IMR-90 (cell line): ENCODE measurements around the gene CAMTA1. TPM values are rescaled to one million over a fixed set of nuclear protein-coding genes. Genes with fewer than 3 reads are reported as not detected.
A peak's percentile ranks its signal among the peaks of the same experiment; 100 is the strongest.

ENCODE experiments used
- ATAC-seq: fragments of 200-7000 bp; cut with Tn5 transposase; 2 replicates; pipeline ENCODE4 v1.9.1; 2020; ENCODE audit warnings: low read depth, mild to moderate bottlenecking, moderate library complexity
- BruUV-seq: library from RNA; stranded (reverse); fragments of 400-500 nt; replicated peaks from 2 replicates; lab custom pipeline; 2021; lab: Mats Ljungman, UMichigan
- CTCF ChIA-PET: fragments of 300-600 bp; formaldehyde crosslinking; extraction: SDS; loops from one replicate; lab custom pipeline; 2021; ENCODE audit warnings: antibody characterized with exemption; lab: Yijun Ruan, JAX
- POLR2A ChIA-PET: fragments of 300-600 bp; sonication (Branson Sonifier 250); formaldehyde crosslinking; loops from one replicate; lab custom pipeline; 2022; ENCODE audit warnings: antibody characterized with exemption; ENCODE audit not compliant: unreplicated experiment; lab: Charles Lee
- DNase-seq: peaks from one replicate; pipeline ENCODE4 v3.0.0; 2013
- H2AFZ ChIP-seq: replicated peaks from 2 replicates; pipeline ENCODE3; 2013; ENCODE audit warnings: low read length, mild to moderate bottlenecking; ENCODE audit not compliant: poor library complexity
- H2AK5ac ChIP-seq: 2 replicates; pipeline ENCODE4 v1.6.1; 2013; ENCODE audit warnings: low read depth, low read length, inconsistent platforms
- H2AK9ac ChIP-seq: replicated peaks from 2 replicates; pipeline ENCODE3; 2013; ENCODE audit warnings: mild to moderate bottlenecking, low read depth, low read length, moderate library complexity; ENCODE audit not compliant: poor library complexity
- H2BK120ac ChIP-seq: 2 replicates; pipeline ENCODE4 v1.6.1; 2013; ENCODE audit warnings: low read depth, low read length, inconsistent platforms
- H2BK15ac ChIP-seq: 3 replicates; pipeline ENCODE4 v1.6.1; 2013; ENCODE audit warnings: low read depth, low read length, inconsistent platforms
- H2BK20ac ChIP-seq: 2 replicates; pipeline ENCODE4 v1.6.1; 2013; ENCODE audit warnings: low read depth, mild to moderate bottlenecking, inconsistent platforms, low read length, moderate library complexity
- H2BK5ac ChIP-seq: 2 replicates; pipeline ENCODE4 v1.6.1; 2013; ENCODE audit warnings: mild to moderate bottlenecking, low read depth, low read length, inconsistent platforms; ENCODE audit not compliant: poor library complexity, severe bottlenecking
- H3K14ac ChIP-seq: replicated peaks from 2 replicates; pipeline ENCODE4 v1.6.1; 2013; ENCODE audit warnings: low read depth, low read length, inconsistent platforms
- H3K18ac ChIP-seq: 2 replicates; pipeline ENCODE4 v1.6.1; 2013; ENCODE audit warnings: low read depth, low read length, control low read depth
- H3K23ac ChIP-seq: 2 replicates; pipeline ENCODE4 v1.6.1; 2013; ENCODE audit warnings: low read depth, low read length, inconsistent platforms
- H3K27ac ChIP-seq: 2 replicates; pipeline ENCODE4 v1.5.1; 2013; ENCODE audit warnings: mild to moderate bottlenecking, control low read depth, low read length; ENCODE audit not compliant: insufficient read depth
- H3K27me3 ChIP-seq: 2 replicates; pipeline ENCODE4 v1.6.1; 2013; ENCODE audit warnings: low read length; ENCODE audit not compliant: control insufficient read depth, insufficient read depth
- H3K36me3 ChIP-seq: 2 replicates; pipeline ENCODE4 v1.6.1; 2013; ENCODE audit warnings: low read length, mixed read lengths; ENCODE audit not compliant: control insufficient read depth, insufficient read depth
- H3K4ac ChIP-seq: 2 replicates; pipeline ENCODE4 v1.6.1; 2013; ENCODE audit warnings: low read depth, low read length, inconsistent platforms
- H3K4me1 ChIP-seq: 2 replicates; pipeline ENCODE4 v1.6.1; 2013; ENCODE audit warnings: low read length, mixed read lengths; ENCODE audit not compliant: control insufficient read depth, insufficient read depth
- H3K4me2 ChIP-seq: 2 replicates; pipeline ENCODE4 v1.6.1; 2013; ENCODE audit warnings: low read depth, mild to moderate bottlenecking, control low read depth, low read length, moderate library complexity
- H3K4me3 ChIP-seq: 2 replicates; pipeline ENCODE4 v1.5.1; 2013; ENCODE audit warnings: low read depth, mild to moderate bottlenecking, control low read depth, low read length, moderate library complexity; ENCODE audit not compliant: insufficient read depth
- H3K56ac ChIP-seq: 2 replicates; pipeline ENCODE4 v1.6.1; 2013; ENCODE audit warnings: low read length, inconsistent platforms; ENCODE audit not compliant: insufficient read depth; ENCODE audit errors: extremely low read depth
- H3K79me1 ChIP-seq, 2 experiments: 2 replicates each; pipeline ENCODE4 v1.6.1; 2013; ENCODE audit warnings: low read length in 2 of 2, inconsistent platforms in 1 of 2, low read depth in 1 of 2
- H3K9ac ChIP-seq: 2 replicates; pipeline ENCODE4 v1.6.1; 2013; ENCODE audit warnings: low read depth, low read length, control low read depth
- H3K9me1 ChIP-seq: 2 replicates; pipeline ENCODE4 v1.6.1; 2013; ENCODE audit warnings: low read length, inconsistent platforms; ENCODE audit not compliant: insufficient read depth
- H3K9me3 ChIP-seq: 2 replicates; pipeline ENCODE4 v1.6.1; 2013; ENCODE audit warnings: low read length; ENCODE audit not compliant: control insufficient read depth, insufficient read depth
- H4K20me1 ChIP-seq: 2 replicates; pipeline ENCODE4 v1.6.1; 2013; ENCODE audit warnings: low read length, inconsistent platforms; ENCODE audit not compliant: insufficient read depth
- H4K5ac ChIP-seq: 2 replicates; pipeline ENCODE4 v1.6.1; 2013; ENCODE audit warnings: mild to moderate bottlenecking, low read depth, low read length, control low read depth
- H4K8ac ChIP-seq, 2 experiments: 2 replicates each; pipeline ENCODE4 v1.6.1; 2013; ENCODE audit warnings: low read depth in 2 of 2, low read length in 2 of 2, control low read depth in 1 of 2, inconsistent platforms in 1 of 2
- H4K91ac ChIP-seq: 2 replicates; pipeline ENCODE4 v1.6.1; 2013; ENCODE audit warnings: low read depth, low read length, inconsistent platforms; ENCODE audit not compliant: insufficient read depth
- CTCF ChIP-seq: conservative IDR thresholded peaks from 2 replicates; pipeline ENCODE4 v1.5.1; 2012; ENCODE audit warnings: mild to moderate bottlenecking, low read depth, low read length, improper control_type of control experiment
- ELK1 ChIP-seq: fragments of 150-350 bp; IDR thresholded peaks from 2 replicates; pipeline ENCODE4 v1.6.1; 2016; ENCODE audit warnings: low read depth, mild to moderate bottlenecking, low read length, moderate library complexity, borderline replicate concordance
- MXI1 ChIP-seq: IDR thresholded peaks from 2 replicates; pipeline ENCODE4 v1.6.1; 2012; ENCODE audit warnings: low read depth, mild to moderate bottlenecking, low read length, moderate library complexity, borderline replicate concordance
- RCOR1 ChIP-seq: IDR thresholded peaks from 2 replicates; pipeline ENCODE4 v1.6.1; 2012; ENCODE audit warnings: mild to moderate bottlenecking, low read length, improper control_type of control experiment; ENCODE audit not compliant: insufficient replicate concordance
- USF2 ChIP-seq: fragments of 150-350 bp; IDR thresholded peaks from 2 replicates; pipeline ENCODE4 v1.6.1; 2017; ENCODE audit warnings: mild to moderate bottlenecking, antibody characterized with exemption, low read length, low read depth
- WGBS, 2 experiments: methylation state at CpG; one replicate each; pipeline versions ENCODE4 v1.1.5 to v1.1.7; 2013; ENCODE audit warnings: missing lambda C conversion rate in 2 of 2; ENCODE audit not compliant: insufficient read length in 1 of 2; ENCODE audit errors: extremely low coverage in 2 of 2; 5-methylcytosine and 5-hydroxymethylcytosine counted together
- dilution Hi-C: fragments of 300-500 bp; cut with HindIII; formaldehyde crosslinking; loops from one replicate; pipeline ENCODE4 v1.14.3; 2018; ENCODE audit warnings: low sequenced_read_pairs; ENCODE audit not compliant: unreplicated experiment
- in situ Hi-C: fragments of 300-500 bp; cut with MboI; formaldehyde crosslinking; loops from 3 replicates; pipeline ENCODE4 v1.14.3; 2019; ENCODE audit warnings: low sequenced_read_pairs, inconsistent platforms, mixed read lengths
- intact Hi-C: fragments of 100-400 bp; cut with micrococcal nuclease; formaldehyde crosslinking; loops from 2 replicates; pipeline ENCODE4 v1.10.0; 2022
- polyA plus RNA-seq, 3 experiments: library from polyadenylated mRNA; depleted of rRNA; stranded (reverse); fragments of >200 nt; gene quantifications; 2 replicates each; pipeline ENCODE4 v1.2.3, GENCODE V29; 2012; ENCODE audit warnings: low replicate concordance in 1 of 3
- total RNA-seq: library from RNA; depleted of rRNA; stranded (reverse); fragments of >200 nt; gene quantifications from 2 replicates; pipeline ENCODE4 v1.2.3, GENCODE V29; 2012

Gene CAMTA1
- total and polyA plus RNA-seq, 2 of the 4 experiments (the other 2 are of a cell fraction): 35.5 to 74.3 TPM

GRCh38 chr1:7579016-7579415, 793.8 kb downstream of the CAMTA1 start:
- dilution Hi-C loops: no loop called here
- Histone ChIP-seq H3K14ac (no peak overlapping the region), H2AK5ac (no peak overlapping the region), H3K27me3 (peaks cover 8% of the 10 kb centered on the region; the same call in 1 of the 2 replicates), H3K4ac (no peak overlapping the region), H2BK20ac (no peak overlapping the region), H2AK9ac (no peak overlapping the region), H3K27ac (no peak overlapping the region), H4K8ac (no peak overlapping the region), H3K79me1 (no peaks in the 10 kb centered on the region), H2BK15ac (no peak overlapping the region), H2BK5ac (no peak overlapping the region), H2BK120ac (no peak overlapping the region), H3K23ac (no peak overlapping the region), H3K36me3 (no peaks in the 10 kb centered on the region), H3K9ac (no peak overlapping the region), H3K9me3 (peaks cover 3% of the 10 kb centered on the region; the same call in 1 of the 2 replicates), H4K91ac (no peak overlapping the region), H3K18ac (no peak overlapping the region), H4K5ac (no peak overlapping the region), H3K4me1 (no peaks in the 10 kb centered on the region), H3K4me3 (no peak overlapping the region), H4K20me1 (no peaks in the 10 kb centered on the region), H3K56ac (no peak overlapping the region), H2AFZ (peak overlapping the region; percentile 53), H3K9me1 (no peaks in the 10 kb centered on the region), H3K4me2 (no peak overlapping the region)
- TF ChIP-seq CTCF (no peak), ELK1 (no peak), MXI1 (no peak), RCOR1 (no peak), USF2 (no peak)
- WGBS, 2 experiments: no CpG with 5 or more reads among the region's 8 CpGs
- ChIA-PET POLR2A (no interaction called here), CTCF (no interaction called here)
- in situ Hi-C loops: no loop called here
- ATAC-seq (no peak), DNase-seq (no peak)
- intact Hi-C loops: no loop called here
- no TSS peak for BruUV-seq
